Breast epithelium (tissue), 3 donors: Measurements from ENCODE around the gene FAM32A.

Source experiments
- CTCF ChIP-seq, 3 donors: fragments of 450-650 bp; IDR thresholded peaks; one replicate each; pipeline ENCODE4 v1.5.1; 2016 to 2017; ENCODE audit warnings: antibody characterized with exemption in 3 of 3, mild to moderate bottlenecking in 3 of 3, moderate library complexity in 3 of 3
- POLR2A ChIP-seq: fragments of 450-650 bp; IDR thresholded peaks from one replicate; pipeline ENCODE4 v1.6.1; 2016; ENCODE audit warnings: antibody characterized with exemption, mild to moderate bottlenecking, moderate library complexity

GRCh38 chr19:16139752-16140151, 45.5 kb upstream of the FAM32A start:
- no peak for TF ChIP-seq CTCF (IDR thresholded peaks at IDR 0.05)
- TF ChIP-seq POLR2A, result no peak
